CD4-positive, alpha-beta T cell treated with Interleukin-6 for 4 hours (primary cell): ENCODE results near the gene NACA2.
"Not testable (repeated sequence)": the region's sequence is repeated elsewhere in the genome, so short reads cannot be mapped to it uniquely, and the experiment has no call there.

ENCODE experiments used
- DNase-seq: peaks from one replicate; pipeline ENCODE4 v3.0.0-alpha.2; 2020; ENCODE audit warnings: mixed read lengths

Gene NACA2

GRCh38 chr17:61591018-61591417 is at the start of gene NACA2:
Gene NACA2, minus strand, starts transcription at chr17:61591219. Its CDS starts 39 bp downstream, at chr17:61591180.
- no peak for DNase-seq

- no peak for DNase-seq
Observed at GRCh38 chr17:61639818-61640217, 48.8 kb upstream of the NACA2 start.

GRCh38 chr17:61638087-61638486 is 47.1 kb upstream of the NACA2 start:
- no peak for DNase-seq

GRCh38 chr17:61635913-61636432 is 45.0 kb upstream of the NACA2 start:
- peak; percentile 44 for DNase-seq

- DNase-seq = no peak
Observed at GRCh38 chr17:61634942-61635538, 44.0 kb upstream of the NACA2 start.

GRCh38 chr17:61634011-61634539 is 43.1 kb upstream of the NACA2 start:
- DNase-seq = no peak

GRCh38 chr17:61632826-61633225 is 41.8 kb upstream of the NACA2 start:
- no peak for DNase-seq

- no peak for DNase-seq
Observed at GRCh38 chr17:61631800-61632199, 40.8 kb upstream of the NACA2 start.

- DNase-seq = not testable (repeated sequence)
Observed at GRCh38 chr17:61628158-61628557, 37.1 kb upstream of the NACA2 start.

GRCh38 chr17:61627658-61628057 is 36.6 kb upstream of the NACA2 start:
- no peak for DNase-seq

- no peak for DNase-seq
Observed at GRCh38 chr17:61627125-61627524, 36.1 kb upstream of the NACA2 start.

- no peak for DNase-seq
Observed at GRCh38 chr17:61625564-61625963, 34.5 kb upstream of the NACA2 start.

GRCh38 chr17:61624951-61625350 is 33.9 kb upstream of the NACA2 start:
- DNase-seq = no peak

GRCh38 chr17:61621317-61621716 is 30.3 kb upstream of the NACA2 start:
- no peak for DNase-seq

- DNase-seq = no peak
Observed at GRCh38 chr17:61619953-61620352, 28.9 kb upstream of the NACA2 start.

GRCh38 chr17:61619493-61619892 is 28.5 kb upstream of the NACA2 start:
- no peak for DNase-seq

- DNase-seq = no peak
Observed at GRCh38 chr17:61618950-61619349, 27.9 kb upstream of the NACA2 start.

GRCh38 chr17:61617330-61617729 is 26.3 kb upstream of the NACA2 start:
- DNase-seq = no peak

- DNase-seq = no peak
Observed at GRCh38 chr17:61616783-61617182, 25.8 kb upstream of the NACA2 start.

- no peak for DNase-seq
Observed at GRCh38 chr17:61614219-61614618, 23.2 kb upstream of the NACA2 start.

- DNase-seq = no peak
Observed at GRCh38 chr17:61611323-61611722, 20.3 kb upstream of the NACA2 start.

- no peak for DNase-seq
Observed at GRCh38 chr17:61605692-61606091, 14.7 kb upstream of the NACA2 start.

- no peak for DNase-seq
Observed at GRCh38 chr17:61601297-61601696, 10.3 kb upstream of the NACA2 start.

- no peak for DNase-seq
Observed at GRCh38 chr17:61600621-61601020, 9.6 kb upstream of the NACA2 start.

- DNase-seq = no peak
Observed at GRCh38 chr17:61599608-61600007, 8.6 kb upstream of the NACA2 start.
